ENCODE measurements around the gene UQCRFS1. TPM values are rescaled to one million over a fixed set of nuclear protein-coding genes. Genes with fewer than 3 reads are reported as not detected.

UQCRFS1 gene
- total RNA-seq, 1 experiment from 2014 or later = 60.6 TPM

GRCh38 chr19:29176981-29177754 is 35.8 kb downstream of the UQCRFS1 start:
- Histone ChIP-seq H3K9me2 (replicated peaks; ENCODE audit: low read length) (no peaks in the 10 kb centered on the region), H2AFZ (ENCODE audit: low read length) (no peak overlapping the region), H3K9me3 (ENCODE audit: low read length) (peaks cover 4% of the 10 kb centered on the region; the same call in 1 of the 2 replicates), H3K79me2 (ENCODE audit: low read length) (no peaks in the 10 kb centered on the region), H3K36me3 (ENCODE audit: low read depth, low read length) (no peaks in the 10 kb centered on the region), H3K4me2 (ENCODE audit: low read length) (no peak overlapping the region), H4K20me1 (ENCODE audit: low read length) (no peaks in the 10 kb centered on the region), H3K4me1 (ENCODE audit: insufficient read depth, low read length) (no peaks in the 10 kb centered on the region), H3K4me3 (ENCODE audit: low read length) (no peak overlapping the region), H3K27me3 (ENCODE audit: low read length) (no peaks in the 10 kb centered on the region), H3F3A (ENCODE audit: low read length, unreplicated experiment) (no peaks in the 10 kb centered on the region), H3K9ac (ENCODE audit: low read length) (no peak overlapping the region), H3K27ac (ENCODE audit: low read length) (no peak overlapping the region)
- DNase-seq (no peak), ATAC-seq (no peak)
- intact Hi-C loops (cut with micrococcal nuclease) = no loop called here
- ChIA-PET CTCF (no interaction called here), POLR2A (ENCODE audit: unreplicated experiment) (no interaction called here)
- BruUV-seq (replicated peaks) = no TSS peak
- no peak for TF ChIP-seq CTCF (conservative IDR thresholded peaks at IDR 0.05; ENCODE audit: low read depth, low read length)
- TF ChIP-seq EZH2 (IDR thresholded peaks at IDR 0.05; ENCODE audit: low read length, unreplicated experiment) = no peak
- no peak for TF ChIP-seq EZH2phosphoT487 (IDR thresholded peaks at IDR 0.05; ENCODE audit: borderline replicate concordance, low read length)

- TF ChIP-seq EZH2 (IDR thresholded peaks at IDR 0.05; ENCODE audit: low read length, unreplicated experiment) (no peak), EZH2phosphoT487 (IDR thresholded peaks at IDR 0.05; ENCODE audit: borderline replicate concordance, low read length) (no peak), CTCF (conservative IDR thresholded peaks at IDR 0.05; ENCODE audit: low read depth, low read length) (no peak)
- Histone ChIP-seq H3K36me3 (ENCODE audit: low read depth, low read length) (no peaks in the 10 kb centered on the region), H3F3A (ENCODE audit: low read length, unreplicated experiment) (no peaks in the 10 kb centered on the region), H3K4me2 (ENCODE audit: low read length) (no peak overlapping the region), H4K20me1 (ENCODE audit: low read length) (no peaks in the 10 kb centered on the region), H3K79me2 (ENCODE audit: low read length) (no peaks in the 10 kb centered on the region), H3K27ac (ENCODE audit: low read length) (no peak overlapping the region), H3K4me1 (ENCODE audit: insufficient read depth, low read length) (no peaks in the 10 kb centered on the region), H3K27me3 (ENCODE audit: low read length) (no peaks in the 10 kb centered on the region), H3K9ac (ENCODE audit: low read length) (no peak overlapping the region), H3K4me3 (ENCODE audit: low read length) (no peak overlapping the region), H2AFZ (ENCODE audit: low read length) (no peak overlapping the region), H3K9me3 (ENCODE audit: low read length) (peaks cover 4% of the 10 kb centered on the region; the same call in 1 of the 2 replicates), H3K9me2 (replicated peaks; ENCODE audit: low read length) (no peaks in the 10 kb centered on the region)
- intact Hi-C loops (cut with micrococcal nuclease) = no loop called here
- CTCF ChIA-PET = no interaction called here
- no TSS peak for BruUV-seq (replicated peaks)
- DNase-seq = no peak
- POLR2A ChIA-PET (ENCODE audit: unreplicated experiment) = no interaction called here
- ATAC-seq = no peak
These were observed 39.1 kb downstream of the UQCRFS1 start for GRCh38 chr19:29173896-29174295.

- Histone ChIP-seq H4K20me1 (ENCODE audit: low read length) (no peaks in the 10 kb centered on the region), H3F3A (ENCODE audit: low read length, unreplicated experiment) (no peaks in the 10 kb centered on the region), H3K27me3 (ENCODE audit: low read length) (no peaks in the 10 kb centered on the region), H3K79me2 (ENCODE audit: low read length) (no peaks in the 10 kb centered on the region), H3K27ac (ENCODE audit: low read length) (no peak overlapping the region), H3K9me3 (ENCODE audit: low read length) (peaks cover under 1% of the 10 kb centered on the region; the same call in 1 of the 2 replicates), H3K36me3 (ENCODE audit: low read depth, low read length) (no peaks in the 10 kb centered on the region), H2AFZ (ENCODE audit: low read length) (no peak overlapping the region), H3K9ac (ENCODE audit: low read length) (no peak overlapping the region), H3K4me1 (ENCODE audit: insufficient read depth, low read length) (no peaks in the 10 kb centered on the region), H3K4me2 (ENCODE audit: low read length) (no peak overlapping the region), H3K9me2 (replicated peaks; ENCODE audit: low read length) (no peaks in the 10 kb centered on the region), H3K4me3 (ENCODE audit: low read length) (no peak overlapping the region)
- intact Hi-C loops (cut with micrococcal nuclease) = no loop called here
- BruUV-seq (replicated peaks) = no TSS peak
- TF ChIP-seq EZH2phosphoT487 (IDR thresholded peaks at IDR 0.05; ENCODE audit: borderline replicate concordance, low read length) (no peak), CTCF (conservative IDR thresholded peaks at IDR 0.05; ENCODE audit: low read depth, low read length) (no peak), EZH2 (IDR thresholded peaks at IDR 0.05; ENCODE audit: low read length, unreplicated experiment) (no peak)
- no peak for ATAC-seq
- POLR2A ChIA-PET (ENCODE audit: unreplicated experiment) = no interaction called here
- CTCF ChIA-PET = no interaction called here
- DNase-seq = no peak
These were observed 40.6 kb downstream of the UQCRFS1 start for GRCh38 chr19:29172302-29172701.
